Body of pancreas (tissue), 4 donors: ENCODE results near the gene WARS2. TPM values are rescaled to one million over a fixed set of nuclear protein-coding genes. Genes with fewer than 3 reads are reported as not detected.

Source experiments
- ATAC-seq: fragments of 150-250 bp; one replicate; pipeline ENCODE4 v1.9.1; 2016
- DNase-seq, 4 donors: peaks; one replicate each; pipeline ENCODE4 v3.0.0-alpha.2; 2019
- H3K27ac ChIP-seq, 4 donors: fragments of 200-600 bp; sonication (generic); 1 replicate in 3 of 4; 2 replicates in 1 of 4; pipeline versions ENCODE4 v1.5.1 to v1.6.1; 2016 to 2019; ENCODE audit warnings: mild to moderate bottlenecking in 1 of 4, mixed read lengths in 1 of 4, moderate library complexity in 1 of 4
- H3K27me3 ChIP-seq, 2 donors: fragments of 200-600 bp; sonication (generic); one replicate each; pipeline ENCODE4 v1.6.0; 2016; ENCODE audit warnings: mild to moderate bottlenecking in 1 of 2
- H3K36me3 ChIP-seq, 2 donors: fragments of 200-600 bp; sonication (generic); replicated peaks in 1 of 2; 2 replicates each; pipeline ENCODE4 v1.5.1; 2016; ENCODE audit warnings: low read depth in 2 of 2; ENCODE audit not compliant: insufficient read depth in 1 of 2
- H3K4me1 ChIP-seq: fragments of 200-600 bp; sonication (generic); one replicate; pipeline ENCODE4 v1.6.0; 2016
- H3K4me3 ChIP-seq, 2 donors: fragments of 200-600 bp; sonication (generic); 1 replicate in 1 of 2; 2 replicates in 1 of 2; pipeline ENCODE4 v1.5.1; 2016 to 2019
- H3K9me3 ChIP-seq, 3 donors: fragments of 200-600 bp; sonication (generic); 1 replicate in 2 of 3; 2 replicates in 1 of 3; pipeline ENCODE4 v1.5.1; 2016
- POLR2A ChIP-seq, 3 donors: fragments of 450-650 bp; IDR thresholded peaks; one replicate each; pipeline ENCODE4 v1.6.1; 2016; ENCODE audit warnings: antibody characterized with exemption in 3 of 3, mild to moderate bottlenecking in 2 of 3
- WGBS, 2 donors: methylation state at CpG; one replicate each; pipeline ENCODE4 v1.1.5; 2017; 5-methylcytosine and 5-hydroxymethylcytosine counted together
- intact Hi-C: fragments of 100-400 bp; cut with DNase I; formaldehyde crosslinking; loops from one replicate; pipeline ENCODE4 v1.15.1; 2023
- total RNA-seq, 2 donors: library from RNA; depleted of rRNA; stranded (reverse); fragments of >200 nt; gene quantifications; one replicate each; pipeline ENCODE4 v1.1.0, GENCODE V29; 2016
- TF ChIP-seq, protein P1 (sequence below), 7 experiments: fragments of 450-650 bp in 4 of 7; fragments of 200-600 bp in 3 of 7; sonication (generic) in 3 of 7; IDR thresholded peaks; one replicate each; pipeline ENCODE4 v1.5.1; 2016 to 2019; ENCODE audit warnings: antibody characterized with exemption in 7 of 7

WARS2 gene
- total RNA-seq, 2 donors from 2014 or later: 4.9 to 11.7 TPM

DNA sequence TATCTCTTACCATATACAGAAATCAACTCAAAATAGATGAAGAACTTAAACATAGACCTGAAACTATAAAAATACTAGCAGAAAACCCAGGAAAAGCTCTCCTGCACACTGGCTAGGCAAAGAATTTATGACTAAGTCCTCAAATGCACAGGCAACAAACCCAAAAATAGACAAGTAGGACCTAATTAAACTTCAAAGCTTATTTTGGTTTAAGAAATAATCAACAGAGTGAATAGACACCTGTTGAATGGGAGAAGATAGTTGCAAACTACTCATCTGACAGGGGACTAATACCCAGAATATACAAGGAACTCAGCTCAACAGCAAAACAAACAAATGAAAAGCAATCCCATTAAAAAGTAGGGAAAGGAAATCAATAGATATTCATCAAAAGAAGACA, 40.7 kb downstream of the WARS2 start:
- no peak overlapping the region for H3K4me3 ChIP-seq
- no peak for TF ChIP-seq POLR2A (IDR thresholded peaks at IDR 0.05)
- TF ChIP-seq, protein P1, sequence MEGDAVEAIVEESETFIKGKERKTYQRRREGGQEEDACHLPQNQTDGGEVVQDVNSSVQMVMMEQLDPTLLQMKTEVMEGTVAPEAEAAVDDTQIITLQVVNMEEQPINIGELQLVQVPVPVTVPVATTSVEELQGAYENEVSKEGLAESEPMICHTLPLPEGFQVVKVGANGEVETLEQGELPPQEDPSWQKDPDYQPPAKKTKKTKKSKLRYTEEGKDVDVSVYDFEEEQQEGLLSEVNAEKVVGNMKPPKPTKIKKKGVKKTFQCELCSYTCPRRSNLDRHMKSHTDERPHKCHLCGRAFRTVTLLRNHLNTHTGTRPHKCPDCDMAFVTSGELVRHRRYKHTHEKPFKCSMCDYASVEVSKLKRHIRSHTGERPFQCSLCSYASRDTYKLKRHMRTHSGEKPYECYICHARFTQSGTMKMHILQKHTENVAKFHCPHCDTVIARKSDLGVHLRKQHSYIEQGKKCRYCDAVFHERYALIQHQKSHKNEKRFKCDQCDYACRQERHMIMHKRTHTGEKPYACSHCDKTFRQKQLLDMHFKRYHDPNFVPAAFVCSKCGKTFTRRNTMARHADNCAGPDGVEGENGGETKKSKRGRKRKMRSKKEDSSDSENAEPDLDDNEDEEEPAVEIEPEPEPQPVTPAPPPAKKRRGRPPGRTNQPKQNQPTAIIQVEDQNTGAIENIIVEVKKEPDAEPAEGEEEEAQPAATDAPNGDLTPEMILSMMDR (IDR thresholded peaks at IDR 0.05): no peak
- no peaks in the 10 kb centered on the region for H3K4me1 ChIP-seq
- H3K9me3 ChIP-seq: no peaks in the 10 kb centered on the region
- intact Hi-C loops: no loop called here
- H3K27me3 ChIP-seq: no peaks in the 10 kb centered on the region
- ATAC-seq: no peak
- no peak overlapping the region for H3K27ac ChIP-seq
- no peaks in the 10 kb centered on the region for H3K36me3 ChIP-seq
- no peak for DNase-seq

DNA sequence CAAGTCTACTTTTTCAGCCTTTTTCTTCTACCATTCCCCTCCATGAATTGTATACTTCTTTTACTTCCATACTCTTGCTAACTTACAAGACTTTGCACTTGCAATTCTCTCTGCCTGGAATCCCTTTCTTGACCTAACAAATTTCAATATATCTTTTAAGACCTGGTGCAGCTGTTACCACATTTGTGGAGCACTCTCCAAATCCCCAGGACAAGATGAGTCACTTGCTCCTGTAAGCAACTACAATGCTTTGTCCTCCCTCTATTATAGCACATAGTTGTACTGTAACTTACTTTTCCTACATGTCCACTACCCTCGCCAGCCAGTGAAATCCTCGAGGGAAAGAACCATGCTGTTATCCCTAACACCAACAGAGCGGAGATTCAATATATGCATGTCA, 43.1 kb downstream of the WARS2 start:
- no peak overlapping the region for H3K27ac ChIP-seq
- no peak for ATAC-seq
- H3K27me3 ChIP-seq: no peaks in the 10 kb centered on the region
- no peak overlapping the region for H3K4me3 ChIP-seq
- H3K36me3 ChIP-seq: no peaks in the 10 kb centered on the region
- no peak for TF ChIP-seq POLR2A (IDR thresholded peaks at IDR 0.05)
- TF ChIP-seq, protein P1 (IDR thresholded peaks at IDR 0.05): no peak
- no peak for DNase-seq
- no peaks in the 10 kb centered on the region for H3K9me3 ChIP-seq
- H3K4me1 ChIP-seq: no peaks in the 10 kb centered on the region
- intact Hi-C loops: no loop called here
- WGBS, 2 donors: 89 to 97% methylated on average over 3 of the region's 3 CpGs

DNA sequence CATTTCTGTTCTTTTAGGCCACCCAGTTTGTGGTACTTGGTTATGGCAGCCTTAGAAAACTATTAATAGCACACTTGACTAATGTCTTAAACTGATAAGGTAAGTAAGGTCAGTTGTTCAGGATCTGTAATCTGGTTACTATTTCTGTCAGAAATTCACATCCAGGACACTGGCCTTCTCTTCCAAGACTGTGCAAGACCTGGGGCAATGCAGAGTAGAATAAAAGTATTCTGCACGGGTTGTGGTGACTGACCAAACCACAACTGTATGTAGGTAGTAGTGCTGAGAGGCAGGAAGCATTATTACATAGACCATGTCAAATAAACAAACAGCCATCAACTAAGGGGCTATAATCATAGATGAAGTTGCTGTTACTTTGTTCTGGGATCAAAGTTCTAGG, 46.7 kb downstream of the WARS2 start:
- Histone ChIP-seq H3K4me1 (no peaks in the 10 kb centered on the region), H3K36me3 (no peaks in the 10 kb centered on the region), H3K27ac (no peak overlapping the region), H3K27me3 (no peaks in the 10 kb centered on the region), H3K4me3 (no peak overlapping the region), H3K9me3 (no peaks in the 10 kb centered on the region)
- ATAC-seq: no peak
- TF ChIP-seq POLR2A (IDR thresholded peaks at IDR 0.05): no peak
- TF ChIP-seq, protein P1 (IDR thresholded peaks at IDR 0.05): no peak
- intact Hi-C loops: no loop called here
- DNase-seq: no peak
- WGBS, 2 donors: 88 to 100% methylated on average over 1 of the region's 1 CpG

DNA sequence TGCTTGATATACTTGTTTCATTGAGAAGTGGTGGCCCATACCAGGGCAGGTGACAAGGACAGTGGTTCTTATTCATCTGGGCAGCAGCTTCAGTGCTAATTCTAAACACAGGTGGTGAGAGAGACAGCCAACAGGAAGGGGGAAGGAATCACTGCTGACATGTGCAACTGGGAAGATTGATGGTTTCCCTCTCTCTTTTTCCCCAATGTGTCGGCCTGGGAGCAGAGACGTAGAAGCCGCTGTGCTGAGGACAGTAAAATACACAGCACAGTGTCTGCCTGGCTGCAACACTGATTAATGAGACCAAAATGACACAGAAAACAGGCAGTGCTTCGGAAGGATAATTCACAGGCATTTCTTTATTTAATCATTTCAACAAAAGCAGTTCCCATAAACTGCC, 48.8 kb downstream of the WARS2 start:
- Histone ChIP-seq H3K36me3 (no peaks in the 10 kb centered on the region), H3K27ac (no peak overlapping the region), H3K4me1 (no peaks in the 10 kb centered on the region), H3K9me3 (no peaks in the 10 kb centered on the region), H3K27me3 (no peaks in the 10 kb centered on the region), H3K4me3 (no peak overlapping the region)
- DNase-seq (no peak), ATAC-seq (no peak)
- TF ChIP-seq POLR2A (IDR thresholded peaks at IDR 0.05): no peak
- TF ChIP-seq, protein P1 (IDR thresholded peaks at IDR 0.05): no peak
- intact Hi-C loops: no loop called here
- WGBS, 2 donors: 46 to 74% methylated on average over 4 of the region's 4 CpGs

DNA sequence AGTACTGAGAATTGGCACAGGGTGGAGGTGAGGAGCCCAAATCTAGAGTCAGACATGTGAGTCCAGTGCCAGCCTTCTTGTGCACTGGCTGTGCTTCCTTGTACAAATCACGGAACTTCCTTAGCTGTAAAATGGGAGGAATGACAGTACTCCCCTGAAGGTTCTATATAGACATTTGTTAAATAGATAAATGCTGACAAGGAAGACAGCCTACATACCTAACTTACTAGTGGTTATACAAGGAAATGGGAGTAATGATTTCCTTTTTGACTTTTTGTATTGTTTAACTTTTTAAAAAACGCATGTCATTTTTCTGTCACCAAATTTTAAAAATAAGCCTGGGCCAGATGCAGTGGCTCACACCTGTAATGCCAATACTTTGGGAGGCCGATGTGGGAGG, 50.2 kb downstream of the WARS2 start:
- no peaks in the 10 kb centered on the region for H3K27me3 ChIP-seq
- ATAC-seq: no peak
- 98 to 100% methylated on average over 3 of the region's 3 CpGs for WGBS, 2 donors
- no peaks in the 10 kb centered on the region for H3K4me1 ChIP-seq
- no peaks in the 10 kb centered on the region for H3K36me3 ChIP-seq
- no peak for DNase-seq
- intact Hi-C loops: no loop called here
- TF ChIP-seq POLR2A (IDR thresholded peaks at IDR 0.05): no peak
- TF ChIP-seq, protein P1 (IDR thresholded peaks at IDR 0.05): no peak
- H3K27ac ChIP-seq: no peak overlapping the region
- no peak overlapping the region for H3K4me3 ChIP-seq
- H3K9me3 ChIP-seq: no peaks in the 10 kb centered on the region
